SHP77 (cell line): ENCODE measurements around the gene OR2T27.
"Not testable (repeated sequence)": the region's sequence is repeated elsewhere in the genome, so short reads cannot be mapped to it uniquely, and the experiment has no call there.

ENCODE experiments used
- DNase-seq, 2 experiments: peaks; one replicate each; lab custom pipeline; 2025; lab: John Stamatoyannopoulos, UW

The OR2T27 gene, protein sequence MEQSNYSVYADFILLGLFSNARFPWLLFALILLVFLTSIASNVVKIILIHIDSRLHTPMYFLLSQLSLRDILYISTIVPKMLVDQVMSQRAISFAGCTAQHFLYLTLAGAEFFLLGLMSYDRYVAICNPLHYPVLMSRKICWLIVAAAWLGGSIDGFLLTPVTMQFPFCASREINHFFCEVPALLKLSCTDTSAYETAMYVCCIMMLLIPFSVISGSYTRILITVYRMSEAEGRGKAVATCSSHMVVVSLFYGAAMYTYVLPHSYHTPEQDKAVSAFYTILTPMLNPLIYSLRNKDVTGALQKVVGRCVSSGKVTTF

GRCh38 chr1:248655354-248655753 is at the start of gene OR2T27:
OR2T27 (minus strand) TSS chr1:248655528; CDS start chr1:248650884, 4,644 bp downstream.
- not testable (repeated sequence) for DNase-seq

DNA sequence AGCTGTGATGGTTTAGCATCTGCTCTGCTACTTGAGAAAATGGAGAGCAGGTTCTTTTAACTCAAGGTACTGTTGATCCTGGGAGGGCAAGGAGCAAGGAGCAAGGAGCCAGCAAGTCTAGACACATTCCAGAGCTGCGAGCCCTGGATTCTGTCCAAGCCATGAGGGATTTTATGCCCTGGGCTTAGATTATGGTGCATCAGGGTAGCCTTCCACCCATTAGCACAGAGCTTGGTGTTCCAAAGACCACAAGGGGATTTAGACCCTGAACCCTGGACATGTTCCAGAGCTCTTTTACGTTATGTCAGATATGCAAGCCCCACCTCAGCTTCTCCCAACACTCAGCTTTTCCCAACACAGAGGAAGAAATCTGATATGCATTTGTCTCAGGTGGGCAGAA is 49.3 kb upstream of the OR2T27 start:
- DNase-seq = no peak

DNA sequence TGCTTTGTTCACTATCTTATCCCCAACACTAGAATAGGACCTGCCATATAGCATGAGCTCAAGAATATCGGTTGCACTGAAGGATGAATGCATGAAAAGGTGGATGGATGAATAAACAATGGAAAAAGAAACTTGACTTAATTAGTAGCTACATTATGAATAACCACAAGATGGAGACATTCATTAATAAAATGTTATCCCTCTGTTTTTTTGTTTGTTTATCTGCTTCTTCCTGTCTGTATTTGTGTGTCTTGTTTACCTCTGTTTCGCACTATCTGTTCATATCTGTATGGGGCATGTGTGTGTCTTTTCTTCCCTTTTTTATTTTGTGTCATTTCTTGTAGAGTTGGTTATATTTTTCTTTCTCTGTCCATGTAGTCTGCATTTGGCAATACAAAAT is 48.3 kb upstream of the OR2T27 start:
- no peak for DNase-seq

- DNase-seq = no peak
Measured at GRCh38 chr1:248702714-248703113, 47.4 kb upstream of the OR2T27 start, which contains the start of gene OR14I1. OR14I1 (minus strand) TSS chr1:248702766.

GRCh38 chr1:248699099-248699498 is 43.8 kb upstream of the OR2T27 start:
- no peak for DNase-seq

DNA sequence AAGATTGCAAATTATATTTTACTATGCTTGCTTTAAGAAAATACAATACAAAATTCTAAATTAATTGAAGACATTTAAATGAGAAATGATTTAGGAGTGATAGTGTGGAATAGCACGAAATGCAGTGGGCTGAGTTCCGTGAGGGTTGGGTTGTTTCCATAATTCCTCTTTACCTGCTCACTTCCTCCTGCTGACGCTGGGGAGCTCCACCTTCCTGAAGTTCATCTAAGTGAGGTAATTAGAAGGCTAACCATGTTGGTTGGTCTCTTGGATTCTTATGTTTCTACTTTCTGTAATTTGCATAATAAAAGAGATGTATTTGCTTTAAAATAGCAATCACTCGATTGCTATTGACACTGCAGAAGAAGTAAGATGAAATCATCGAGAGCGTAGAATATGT is 42.6 kb upstream of the OR2T27 start:
- DNase-seq = no peak

DNA sequence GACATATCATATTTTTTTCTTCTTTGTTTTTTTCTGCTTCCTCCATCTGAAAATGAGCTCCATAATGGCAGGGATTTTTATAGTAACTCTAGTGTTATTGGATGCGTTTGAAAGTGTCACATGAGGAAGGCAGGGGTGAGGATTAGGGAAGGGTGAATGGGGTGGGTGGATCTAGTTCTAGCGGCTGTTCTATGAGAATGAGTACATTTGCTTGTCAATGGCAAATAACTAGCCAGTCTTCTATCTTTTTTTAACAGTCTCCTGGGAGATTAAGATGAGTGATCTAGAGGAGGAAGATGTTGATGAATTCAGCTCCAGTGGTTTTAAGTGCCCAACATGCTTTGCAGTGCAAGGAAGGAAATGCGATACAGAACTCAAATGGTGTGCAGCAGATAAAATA is 41.4 kb upstream of the OR2T27 start:
- no peak for DNase-seq

GRCh38 chr1:248696261-248696660 is 40.9 kb upstream of the OR2T27 start:
- DNase-seq = peak; percentile 11 to 26

- DNase-seq = no peak
Measured at GRCh38 chr1:248695451-248696132, 40.3 kb upstream of the OR2T27 start.

DNA sequence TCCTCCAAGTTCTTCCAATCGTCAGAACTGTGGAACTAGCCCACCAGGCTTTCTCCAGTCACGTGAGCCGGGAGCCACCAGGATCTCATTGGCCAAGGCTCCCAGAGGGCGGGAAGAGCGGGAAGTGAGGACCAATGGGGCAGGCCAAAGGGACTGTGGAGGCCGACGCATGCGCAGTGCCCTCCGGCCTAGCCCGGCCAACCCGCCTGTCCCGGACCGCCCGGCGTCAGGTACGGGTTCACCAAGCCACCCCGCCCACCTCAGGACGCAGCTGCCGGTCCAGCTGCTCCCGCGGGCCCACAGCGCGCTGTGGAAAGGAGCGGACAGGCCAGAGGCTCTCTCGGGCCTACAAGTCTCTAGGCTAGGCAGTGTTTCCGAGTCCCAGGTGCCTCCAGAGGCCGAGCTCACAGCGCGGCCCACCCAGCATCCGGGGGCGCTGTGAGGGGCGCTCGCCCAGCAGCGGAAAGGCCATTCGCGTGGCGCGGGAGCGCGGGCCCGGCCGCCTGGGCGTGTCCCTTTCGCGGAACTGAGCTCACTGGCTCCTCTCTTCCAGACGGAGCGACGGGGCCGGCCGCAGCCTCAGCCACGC is 36.3 kb upstream of the OR2T27 start:
- DNase-seq = no peak

- DNase-seq = no peak
Measured at GRCh38 chr1:248688527-248689298, 33.4 kb upstream of the OR2T27 start.

GRCh38 chr1:248686815-248687214 is 31.5 kb upstream of the OR2T27 start:
- DNase-seq = peak in 1 of 2 experiments; percentile 1

DNA sequence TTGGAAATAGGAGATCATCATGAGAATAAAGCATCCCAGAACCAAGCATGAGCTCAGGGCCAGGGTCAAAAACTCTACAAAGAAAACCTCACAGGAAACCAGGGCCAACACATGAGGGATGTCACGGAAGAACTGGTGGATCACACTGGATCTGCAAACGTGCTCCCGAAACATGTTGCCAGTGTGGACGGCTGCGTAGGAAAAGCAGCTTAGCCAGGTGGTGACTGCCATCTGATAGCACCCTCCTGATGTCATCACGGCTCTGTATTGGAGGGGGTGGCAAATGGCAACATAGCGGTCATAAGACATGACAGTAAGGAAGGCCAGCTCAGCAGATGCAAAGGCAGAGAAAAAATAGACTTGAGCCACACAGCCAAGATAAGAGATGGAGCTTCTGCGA is 26.3 kb upstream of the OR2T27 start:
- peak; percentile 14 to 48 for DNase-seq

DNA sequence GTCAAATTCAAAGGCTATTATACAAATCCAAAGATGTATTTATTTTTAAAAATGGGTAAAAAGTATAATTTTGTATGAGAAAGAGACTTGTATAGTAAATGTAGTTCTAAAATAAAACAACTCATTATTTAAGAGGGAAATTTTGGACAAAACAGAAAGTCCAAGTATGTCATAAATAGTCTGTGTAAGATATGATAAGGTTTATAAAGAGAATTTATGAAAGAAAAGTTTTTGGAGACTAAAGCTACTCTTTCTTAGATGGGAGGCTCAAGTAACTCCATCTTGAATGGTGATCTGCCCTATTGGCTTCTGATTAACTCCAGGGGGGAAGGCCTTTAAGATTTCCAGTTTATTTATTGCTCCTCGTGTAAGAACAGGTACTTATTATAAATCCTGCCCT is 14.7 kb upstream of the OR2T27 start:
- DNase-seq = no peak

- not testable (repeated sequence) for DNase-seq
Measured at GRCh38 chr1:248663453-248664328, 8.4 kb upstream of the OR2T27 start.

GRCh38 chr1:248656797-248657196 is 1.5 kb upstream of the OR2T27 start:
- not testable (repeated sequence) for DNase-seq

DNA sequence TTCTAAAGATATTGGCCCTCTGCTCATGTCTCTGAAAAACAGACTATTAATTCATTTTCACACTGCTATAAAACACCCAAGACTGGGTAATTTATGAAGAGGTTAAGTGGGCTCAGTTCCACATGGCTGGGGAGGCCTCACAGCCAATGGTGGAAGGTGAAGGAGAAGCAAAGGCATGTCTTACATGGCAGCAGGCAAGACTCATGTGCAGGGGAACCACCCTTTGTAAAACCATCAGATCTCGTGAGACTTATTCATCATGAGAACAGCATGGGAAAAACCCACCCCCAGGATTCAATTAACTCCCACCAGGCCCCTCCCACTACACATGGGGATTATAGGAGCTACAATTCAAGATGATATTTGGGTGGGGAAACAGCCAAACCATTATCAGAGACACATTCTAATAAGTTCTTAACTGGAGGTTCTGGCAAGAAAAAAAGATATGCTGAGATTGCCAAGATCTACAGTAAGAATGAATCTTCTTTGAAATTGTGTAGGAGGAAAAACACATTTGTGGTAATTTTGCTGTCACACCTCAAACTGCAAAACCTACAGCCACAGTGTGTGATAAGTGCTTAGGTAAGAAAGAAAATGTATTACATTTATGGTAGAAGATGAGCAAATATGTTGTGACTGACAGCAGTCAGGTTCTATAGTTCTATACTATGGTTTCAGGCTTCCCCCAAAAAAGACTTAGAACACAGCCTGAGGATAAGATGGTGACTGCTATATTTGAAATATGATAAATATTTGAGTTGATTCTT is 6.4 kb downstream of the OR2T27 start:
- DNase-seq = not testable (repeated sequence)

DNA sequence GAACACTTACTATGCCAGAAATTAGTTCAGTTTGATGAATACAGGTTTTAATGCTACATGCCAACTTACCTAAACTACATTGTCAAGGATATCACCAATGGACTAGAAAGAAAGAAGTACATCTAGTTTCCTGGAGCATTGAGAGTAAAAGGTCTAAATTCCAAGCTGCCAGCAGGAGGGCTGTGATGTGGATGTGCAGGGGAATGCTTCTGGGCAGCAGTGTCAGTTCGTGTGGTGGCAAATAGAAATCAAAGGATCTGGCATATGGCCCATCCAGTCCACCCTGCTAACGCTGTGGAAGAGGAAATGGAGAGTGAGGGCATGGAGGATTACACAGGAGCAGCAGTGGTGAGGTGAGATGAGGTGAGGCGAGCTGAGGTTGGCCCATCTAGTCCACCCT is 10.2 kb downstream of the OR2T27 start, which contains the start of gene OR2T35:
TSS of gene OR2T35 (minus strand) at position 101 of the 400 bp plus-strand sequence. CDS start 6,020 bp downstream, outside the sequence.
- DNase-seq = not testable (repeated sequence)

GRCh38 chr1:248642971-248643651 is 12.2 kb downstream of the OR2T27 start:
- not testable (repeated sequence) for DNase-seq

DNA sequence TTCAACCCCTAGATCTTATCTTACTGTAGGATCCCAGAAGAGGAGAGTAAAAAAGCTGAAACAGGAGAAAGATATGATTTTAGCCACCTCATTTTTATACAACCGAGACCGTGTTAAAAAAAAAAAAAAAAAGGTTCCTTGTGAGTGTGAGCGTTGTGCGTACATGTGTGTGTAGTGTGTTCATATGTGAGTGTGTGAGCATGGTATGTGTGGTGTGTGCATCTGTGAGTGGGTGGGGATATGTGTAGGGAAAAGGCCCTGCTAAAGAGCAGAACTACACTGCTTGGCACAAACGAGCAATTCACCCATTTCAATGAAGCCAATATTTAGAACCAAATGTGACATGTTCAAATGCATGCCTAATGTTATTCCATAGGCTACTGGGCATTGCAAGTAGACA is 13.7 kb downstream of the OR2T27 start:
- not testable (repeated sequence) for DNase-seq
